H9 (cell line): ENCODE results near the gene SNX25. TPM values are rescaled to one million over a fixed set of nuclear protein-coding genes. Genes with fewer than 3 reads are reported as not detected.

Source experiments
- DNase-seq: peaks from one replicate; pipeline ENCODE4 v3.0.0-alpha.2; 2017
- H2AFZ ChIP-seq: one replicate; pipeline ENCODE4 v1.6.1; 2013; ENCODE audit warnings: mild to moderate bottlenecking, low read length, control low read depth, moderate library complexity
- H2AK5ac ChIP-seq: 2 replicates; pipeline ENCODE4 v1.6.1; 2013; ENCODE audit warnings: low read length, control low read depth, mixed read lengths; ENCODE audit not compliant: insufficient read length
- H2BK120ac ChIP-seq: one replicate; pipeline ENCODE4 v1.6.1; 2013; ENCODE audit warnings: low read depth, mild to moderate bottlenecking, low read length, control low read depth, inconsistent platforms; ENCODE audit not compliant: poor library complexity, severe bottlenecking
- H2BK12ac ChIP-seq: 2 replicates; pipeline ENCODE4 v1.6.1; 2013; ENCODE audit warnings: low read length, control low read depth, mixed read lengths, low read depth; ENCODE audit not compliant: insufficient read length
- H2BK15ac ChIP-seq: 2 replicates; pipeline ENCODE4 v1.6.1; 2013; ENCODE audit warnings: low read depth, low read length, control low read depth
- H2BK20ac ChIP-seq: one replicate; pipeline ENCODE4 v1.6.1; 2013; ENCODE audit warnings: low read depth, mild to moderate bottlenecking, low read length, control low read depth, inconsistent platforms; ENCODE audit not compliant: poor library complexity, severe bottlenecking
- H2BK5ac ChIP-seq: 2 replicates; pipeline ENCODE4 v1.6.1; 2013; ENCODE audit warnings: low read length, control low read depth, mixed read lengths; ENCODE audit not compliant: insufficient read length
- H3K14ac ChIP-seq: 2 replicates; pipeline ENCODE4 v1.6.1; 2013; ENCODE audit warnings: low read length, control low read depth; ENCODE audit not compliant: insufficient read depth
- H3K18ac ChIP-seq: 2 replicates; pipeline ENCODE4 v1.6.1; 2013; ENCODE audit warnings: low read depth, mild to moderate bottlenecking, mixed read lengths, low read length, control low read depth; ENCODE audit not compliant: insufficient read length
- H3K23ac ChIP-seq: 2 replicates; pipeline ENCODE4 v1.6.1; 2013; ENCODE audit warnings: low read length, control low read depth, mixed read lengths, low read depth; ENCODE audit not compliant: insufficient read length
- H3K23me2 ChIP-seq: 2 replicates; pipeline ENCODE4 v1.6.1; 2013; ENCODE audit warnings: low read depth, mild to moderate bottlenecking, mixed read lengths, low read length, control low read depth; ENCODE audit not compliant: insufficient read length, poor library complexity, severe bottlenecking
- H3K27ac ChIP-seq: 2 replicates; pipeline ENCODE4 v1.5.1; 2013; ENCODE audit warnings: low read length, control low read depth, mixed read lengths, low read depth; ENCODE audit not compliant: insufficient read length
- H3K27me3 ChIP-seq: 2 replicates; pipeline ENCODE4 v1.6.1; 2013; ENCODE audit warnings: low read length, control low read depth, inconsistent platforms; ENCODE audit not compliant: insufficient read depth
- H3K4ac ChIP-seq: 2 replicates; pipeline ENCODE4 v1.6.1; 2013; ENCODE audit warnings: low read depth, mild to moderate bottlenecking, control low read depth, inconsistent platforms, low read length, moderate library complexity
- H3K4me1 ChIP-seq: 2 replicates; pipeline ENCODE4 v1.6.1; 2013; ENCODE audit warnings: low read length, control low read depth, inconsistent platforms; ENCODE audit not compliant: insufficient read depth
- H3K4me2 ChIP-seq: 2 replicates; pipeline ENCODE4 v1.6.1; 2013; ENCODE audit warnings: low read length, control low read depth, mixed read lengths; ENCODE audit not compliant: insufficient read length, insufficient read depth
- H3K56ac ChIP-seq: 2 replicates; pipeline ENCODE4 v1.6.1; 2013; ENCODE audit warnings: low read depth, mild to moderate bottlenecking, mixed read lengths, low read length, control low read depth; ENCODE audit not compliant: insufficient read length
- H3K79me1 ChIP-seq: 2 replicates; pipeline ENCODE4 v1.6.1; 2013; ENCODE audit warnings: low read depth, mild to moderate bottlenecking, moderate library complexity, low read length, control low read depth, inconsistent platforms; ENCODE audit not compliant: insufficient read depth, poor library complexity, severe bottlenecking
- H3K79me2 ChIP-seq: 2 replicates; pipeline ENCODE4 v1.6.1; 2013; ENCODE audit warnings: low read length, control low read depth, inconsistent platforms; ENCODE audit not compliant: insufficient read depth
- H3K9ac ChIP-seq: 2 replicates; pipeline ENCODE4 v1.6.1; 2013; ENCODE audit warnings: low read length, control low read depth, mixed read lengths; ENCODE audit not compliant: insufficient read length; ENCODE audit errors: extremely low read depth
- H3K9me3 ChIP-seq: one replicate; pipeline ENCODE4 v1.6.1; 2013; ENCODE audit warnings: low read depth, low read length, inconsistent platforms; ENCODE audit not compliant: control insufficient read depth
- H3T11ph ChIP-seq: one replicate; pipeline ENCODE4 v1.6.1; 2013; ENCODE audit warnings: mild to moderate bottlenecking, low read length, control low read depth, inconsistent platforms
- H4K20me1 ChIP-seq: one replicate; pipeline ENCODE4 v1.6.1; 2013; ENCODE audit not compliant: control insufficient read depth, insufficient read length, insufficient read depth
- H4K5ac ChIP-seq: 2 replicates; pipeline ENCODE4 v1.6.1; 2013; ENCODE audit warnings: low read depth, mild to moderate bottlenecking, mixed read lengths, low read length, control low read depth; ENCODE audit not compliant: insufficient read length
- H4K8ac ChIP-seq: replicated peaks from 2 replicates; pipeline ENCODE4 v1.6.1; 2013; ENCODE audit warnings: low read length, control low read depth, mixed read lengths, low read depth; ENCODE audit not compliant: insufficient read length
- H4K91ac ChIP-seq: 2 replicates; pipeline ENCODE4 v1.6.1; 2013; ENCODE audit warnings: low read depth, mild to moderate bottlenecking, moderate library complexity, mixed read lengths, low read length, control low read depth; ENCODE audit not compliant: insufficient read length
- H3K27ac Mint-ChIP-seq, 3 experiments: 2 replicates in 2 of 3; 3 replicates in 1 of 3; pipeline ENCODE4 v1.8.0; 2020 to 2021; ENCODE audit warnings: mixed read lengths in 3 of 3, mild to moderate bottlenecking in 1 of 3, moderate library complexity in 1 of 3
- H3K27me3 Mint-ChIP-seq: 2 replicates; pipeline ENCODE4 v1.8.0; 2021; ENCODE audit warnings: low read depth, mild to moderate bottlenecking, moderate library complexity, mixed read lengths
- H3K36me3 Mint-ChIP-seq, 3 experiments: 2 replicates in 2 of 3; 3 replicates in 1 of 3; pipeline ENCODE4 v1.8.0; 2020 to 2021; ENCODE audit warnings: low read depth in 3 of 3, mixed read lengths in 3 of 3; ENCODE audit not compliant: insufficient read depth in 1 of 3
- H3K4me1 Mint-ChIP-seq, 2 experiments: 2 replicates each; pipeline ENCODE4 v1.8.0; 2020; ENCODE audit warnings: mixed read lengths in 2 of 2
- H3K4me3 Mint-ChIP-seq, 2 experiments: 2 replicates in 1 of 2; 3 replicates in 1 of 2; pipeline ENCODE4 v1.8.0; 2020 to 2021; ENCODE audit warnings: mild to moderate bottlenecking in 2 of 2, mixed read lengths in 2 of 2, moderate library complexity in 1 of 2
- H3K9me3 Mint-ChIP-seq, 2 experiments: 2 replicates in 1 of 2; 3 replicates in 1 of 2; pipeline ENCODE4 v1.8.0; 2020; ENCODE audit warnings: mild to moderate bottlenecking in 2 of 2, mixed read lengths in 2 of 2, moderate library complexity in 1 of 2
- WGBS: extraction: QIAGEN DNeasy Blood & Tissue Kit; methylation state at CpG from one replicate; pipeline ENCODE4 v1.1.7; 2013; ENCODE audit warnings: missing lambda C conversion rate, low lambda C conversion rate, mixed read lengths; ENCODE audit not compliant: insufficient read length; ENCODE audit errors: extremely low coverage; 5-methylcytosine and 5-hydroxymethylcytosine counted together
- total RNA-seq: library from RNA; stranded (reverse); gene quantifications from 2 replicates; pipeline ENCODE4 v1.2.1, GENCODE V29; 2021
- TF ChIP-seq, protein P1 (sequence below): fragments of 200-600 bp; sonication (generic); conservative IDR thresholded peaks from 3 replicates; pipeline ENCODE4 v1.8.0; 2021; ENCODE audit warnings: antibody characterized with exemption, mild to moderate bottlenecking

SNX25 gene
- total RNA-seq, 1 experiment from 2014 or later: 28.2 TPM

DNA sequence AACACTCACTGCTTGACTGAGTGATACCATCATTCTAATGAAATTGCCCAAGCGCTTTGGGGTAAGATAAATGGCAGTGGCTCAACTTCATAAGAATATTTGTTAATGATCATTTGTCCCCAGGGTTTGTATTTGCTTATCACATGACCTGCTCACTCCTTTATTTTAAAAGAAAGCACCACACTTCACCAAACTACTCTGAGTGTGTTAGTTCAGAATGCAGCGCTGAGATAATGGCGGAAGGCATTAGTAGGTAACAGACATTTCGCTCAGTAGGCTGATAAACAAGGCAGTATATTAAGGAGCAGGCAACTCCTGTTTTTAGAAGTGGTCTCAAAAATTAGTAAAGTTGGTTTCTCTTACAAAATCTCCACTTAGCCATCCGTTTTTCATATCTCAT, 1.6 kb downstream of the SNX25 start:
- no peaks in the 10 kb centered on the region for H4K20me1 ChIP-seq
- Mint-ChIP-seq H3K9me3 (0 out of 5 replicates have a peak, but pooled peaks cover 0 to 1% of the 10 kb centered on the region in 2 experiments), H3K36me3 (peaks cover 0 to 3% (median 0%) of the 10 kb centered on the region in 3 experiments; a peak in 3 of 7 replicates), H3K4me1 (peaks cover 33 to 41% of the 10 kb centered on the region in 2 experiments), H3K4me3 (peak overlapping the region; percentile 92 to 97), H3K27me3 (peaks cover 16% of the 10 kb centered on the region), H3K27ac (no peak overlapping the region)
- no peak overlapping the region for H3K27ac ChIP-seq
- peaks cover 6% of the 10 kb centered on the region for H3K23me2 ChIP-seq
- no peaks in the 10 kb centered on the region; the same call in 1 of the 2 replicates for H3K27me3 ChIP-seq
- H3K14ac ChIP-seq: no peak overlapping the region
- DNase-seq: no peak
- no peak overlapping the region for H4K91ac ChIP-seq
- H4K5ac ChIP-seq: no peak overlapping the region
- WGBS: no CpG with 5 or more reads among the region's 5 CpGs
- H2BK120ac ChIP-seq: no peak overlapping the region
- peak overlapping the region; percentile 43 for H3K9ac ChIP-seq
- no peak overlapping the region for H4K8ac ChIP-seq
- no peak overlapping the region for H2BK5ac ChIP-seq
- no peak overlapping the region for H3K56ac ChIP-seq
- peak overlapping the region; percentile 75 for H3K4me2 ChIP-seq
- H3K79me1 ChIP-seq: no peaks in the 10 kb centered on the region
- no peak overlapping the region for H3K18ac ChIP-seq
- no peak overlapping the region for H3K23ac ChIP-seq
- TF ChIP-seq, protein P1, sequence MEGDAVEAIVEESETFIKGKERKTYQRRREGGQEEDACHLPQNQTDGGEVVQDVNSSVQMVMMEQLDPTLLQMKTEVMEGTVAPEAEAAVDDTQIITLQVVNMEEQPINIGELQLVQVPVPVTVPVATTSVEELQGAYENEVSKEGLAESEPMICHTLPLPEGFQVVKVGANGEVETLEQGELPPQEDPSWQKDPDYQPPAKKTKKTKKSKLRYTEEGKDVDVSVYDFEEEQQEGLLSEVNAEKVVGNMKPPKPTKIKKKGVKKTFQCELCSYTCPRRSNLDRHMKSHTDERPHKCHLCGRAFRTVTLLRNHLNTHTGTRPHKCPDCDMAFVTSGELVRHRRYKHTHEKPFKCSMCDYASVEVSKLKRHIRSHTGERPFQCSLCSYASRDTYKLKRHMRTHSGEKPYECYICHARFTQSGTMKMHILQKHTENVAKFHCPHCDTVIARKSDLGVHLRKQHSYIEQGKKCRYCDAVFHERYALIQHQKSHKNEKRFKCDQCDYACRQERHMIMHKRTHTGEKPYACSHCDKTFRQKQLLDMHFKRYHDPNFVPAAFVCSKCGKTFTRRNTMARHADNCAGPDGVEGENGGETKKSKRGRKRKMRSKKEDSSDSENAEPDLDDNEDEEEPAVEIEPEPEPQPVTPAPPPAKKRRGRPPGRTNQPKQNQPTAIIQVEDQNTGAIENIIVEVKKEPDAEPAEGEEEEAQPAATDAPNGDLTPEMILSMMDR: no peak
- no peak overlapping the region for H2BK15ac ChIP-seq
- no peak overlapping the region for H3K4ac ChIP-seq
- peaks cover 2% of the 10 kb centered on the region; the same call in 1 of the 2 replicates for H3K79me2 ChIP-seq
- H2BK12ac ChIP-seq: no peak overlapping the region
- no peak overlapping the region for H2AK5ac ChIP-seq
- no peaks in the 10 kb centered on the region for H3K9me3 ChIP-seq
- H3K4me1 ChIP-seq: peaks cover 5% of the 10 kb centered on the region
- H2BK20ac ChIP-seq: no peak overlapping the region
- no peak overlapping the region for H2AFZ ChIP-seq
- H3T11ph ChIP-seq: no peak overlapping the region
